WERI-Rb-1 (cell line): Measurements from ENCODE around the gene FAM120AOS.
A peak's percentile ranks its signal among the peaks of the same experiment; 100 is the strongest.

Experiments used
- DNase-seq: peaks from one replicate; pipeline ENCODE4 v3.0.0-alpha.2; 2020
- H3K27ac ChIP-seq: fragments of 250-450 bp; sonication (Bioruptor Pico); 2 replicates; pipeline ENCODE4 v1.5.1; 2020; ENCODE audit warnings: mild to moderate bottlenecking, moderate library complexity
- H3K27me3 ChIP-seq: fragments of 250-450 bp; sonication (Bioruptor Pico); 2 replicates; pipeline ENCODE4 v1.5.1; 2021; ENCODE audit warnings: mild to moderate bottlenecking, low read depth, moderate library complexity; ENCODE audit not compliant: insufficient read depth, severe bottlenecking
- H3K36me3 ChIP-seq: fragments of 250-450 bp; sonication (Bioruptor Pico); 2 replicates; pipeline ENCODE4 v1.5.1; 2020; ENCODE audit warnings: mild to moderate bottlenecking, moderate library complexity
- H3K4me3 ChIP-seq: 2 replicates; pipeline ENCODE4 v1.5.1; 2011; ENCODE audit warnings: low read depth, mild to moderate bottlenecking, control low read depth, low read length
- H3K9me3 ChIP-seq: fragments of 250-450 bp; sonication (Bioruptor Pico); 2 replicates; pipeline ENCODE4 v1.5.1; 2021; ENCODE audit warnings: mild to moderate bottlenecking, moderate library complexity; ENCODE audit not compliant: severe bottlenecking
- CTCF ChIP-seq: IDR thresholded peaks from 2 replicates; pipeline ENCODE4 v1.5.1; 2011; ENCODE audit warnings: low read depth, mild to moderate bottlenecking, control low read depth, inconsistent platforms, low read length

The FAM120AOS gene

GRCh38 chr9:93466416-93467061 lies 13.2 kb upstream of the FAM120AOS start:
- Histone ChIP-seq H3K27ac (no peak overlapping the region), H3K36me3 (peaks cover 7% of the 10 kb centered on the region), H3K9me3 (no peaks in the 10 kb centered on the region), H3K4me3 (no peak overlapping the region), H3K27me3 (no peaks in the 10 kb centered on the region)
- TF ChIP-seq CTCF, result no peak
- DNase-seq, result no peak

GRCh38 chr9:93465855-93466254 lies 12.5 kb upstream of the FAM120AOS start:
- Histone ChIP-seq H3K27ac (no peak overlapping the region), H3K9me3 (no peaks in the 10 kb centered on the region), H3K4me3 (no peak overlapping the region), H3K27me3 (no peaks in the 10 kb centered on the region), H3K36me3 (no peaks in the 10 kb centered on the region; the same call in 1 of the 2 replicates)
- DNase-seq, result no peak
- TF ChIP-seq CTCF, result no peak

- TF ChIP-seq CTCF, result no peak
- Histone ChIP-seq H3K36me3 (no peaks in the 10 kb centered on the region; the same call in 1 of the 2 replicates), H3K9me3 (no peaks in the 10 kb centered on the region), H3K4me3 (no peak overlapping the region), H3K27ac (peak overlapping the region; percentile 42), H3K27me3 (no peaks in the 10 kb centered on the region)
- no peak for DNase-seq
Measured at GRCh38 chr9:93464876-93465275, 11.5 kb upstream of the FAM120AOS start.

- Histone ChIP-seq H3K36me3 (no peaks in the 10 kb centered on the region; the same call in 1 of the 2 replicates), H3K27ac (peak overlapping the region; percentile 42), H3K4me3 (no peak overlapping the region), H3K9me3 (no peaks in the 10 kb centered on the region), H3K27me3 (no peaks in the 10 kb centered on the region)
- TF ChIP-seq CTCF, result no peak
- no peak for DNase-seq
Measured at GRCh38 chr9:93464395-93464794, 11.0 kb upstream of the FAM120AOS start.

- no peaks in the 10 kb centered on the region; the same call in 1 of the 2 replicates for H3K36me3 ChIP-seq
- no peak for DNase-seq
- no peaks in the 10 kb centered on the region for H3K27me3 ChIP-seq
- H3K4me3 ChIP-seq, result no peak overlapping the region
- no peaks in the 10 kb centered on the region for H3K9me3 ChIP-seq
- TF ChIP-seq CTCF, result no peak
- no peak overlapping the region for H3K27ac ChIP-seq
Measured at GRCh38 chr9:93463638-93464248, 10.4 kb upstream of the FAM120AOS start.
